Measurements from ENCODE around the gene NOSIP. TPM values are rescaled to one million over a fixed set of nuclear protein-coding genes. Genes with fewer than 3 reads are reported as not detected.

NOSIP gene
- polyA plus RNA-seq, 6 donors from 2014 or later: 89.5 to 136 (median 113) TPM

DNA sequence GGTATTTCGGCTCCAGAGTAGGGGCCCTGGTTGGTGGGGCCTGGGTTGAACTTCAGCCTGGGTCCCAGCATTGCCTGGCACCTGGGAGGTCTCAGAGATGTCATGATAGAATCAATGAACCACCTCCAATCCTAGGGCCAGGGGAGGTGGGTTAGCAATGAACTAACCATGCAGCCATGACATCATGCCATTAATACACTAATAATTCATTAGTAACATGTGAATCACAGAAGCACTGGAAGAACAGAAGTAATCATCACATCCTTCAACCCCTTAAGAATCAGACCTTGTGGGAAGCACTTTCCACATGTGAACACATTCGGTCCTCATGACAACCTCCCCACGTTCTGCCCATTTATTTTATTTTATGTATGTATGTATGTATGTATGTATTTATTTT is 6.9 kb downstream of the NOSIP start:
- H3K36me3 Mint-ChIP-seq: no peaks in the 10 kb centered on the region
- no peak for DNase-seq
- no peak overlapping the region for H3K4me3 Mint-ChIP-seq
- ATAC-seq (ENCODE audit: low read depth in 2 of 2): no peak
- H3K27me3 Mint-ChIP-seq: no peaks in the 10 kb centered on the region
- peaks cover 14 to 29% (median 23%) of the 10 kb centered on the region in 3 donors for H3K4me1 Mint-ChIP-seq
- H3K27ac Mint-ChIP-seq: peak overlapping the region in 1 of 6 donors; percentile 59
- H3K9me3 Mint-ChIP-seq: no peaks in the 10 kb centered on the region

DNA sequence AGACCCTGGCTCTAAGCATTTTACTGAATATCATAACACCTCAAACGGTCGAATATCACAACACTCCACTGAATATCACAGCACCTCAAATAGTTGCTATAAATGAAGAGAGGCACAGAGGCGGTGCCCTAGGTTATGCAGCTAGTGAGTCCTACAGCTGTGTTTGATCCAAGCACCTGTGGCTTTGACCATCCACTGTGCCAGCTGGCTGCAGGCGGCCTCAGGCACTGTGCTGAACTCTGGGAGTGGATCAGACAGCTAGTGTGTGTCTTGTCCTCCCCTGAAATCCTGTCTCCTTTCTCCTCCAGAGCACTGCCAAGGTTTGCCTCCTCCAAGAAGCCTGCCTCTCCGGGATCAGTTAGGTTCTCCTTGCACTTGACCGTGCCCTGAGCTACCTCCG is 7.3 kb downstream of the NOSIP start:
- Mint-ChIP-seq H3K4me3 (no peak overlapping the region), H3K27ac (peak overlapping the region in 1 of 6 donors; percentile 59), H3K27me3 (no peaks in the 10 kb centered on the region), H3K36me3 (no peaks in the 10 kb centered on the region), H3K4me1 (peaks cover 18 to 29% (median 26%) of the 10 kb centered on the region in 3 donors), H3K9me3 (no peaks in the 10 kb centered on the region)
- DNase-seq (no peak), ATAC-seq (ENCODE audit: low read depth in 2 of 2) (no peak)

DNA sequence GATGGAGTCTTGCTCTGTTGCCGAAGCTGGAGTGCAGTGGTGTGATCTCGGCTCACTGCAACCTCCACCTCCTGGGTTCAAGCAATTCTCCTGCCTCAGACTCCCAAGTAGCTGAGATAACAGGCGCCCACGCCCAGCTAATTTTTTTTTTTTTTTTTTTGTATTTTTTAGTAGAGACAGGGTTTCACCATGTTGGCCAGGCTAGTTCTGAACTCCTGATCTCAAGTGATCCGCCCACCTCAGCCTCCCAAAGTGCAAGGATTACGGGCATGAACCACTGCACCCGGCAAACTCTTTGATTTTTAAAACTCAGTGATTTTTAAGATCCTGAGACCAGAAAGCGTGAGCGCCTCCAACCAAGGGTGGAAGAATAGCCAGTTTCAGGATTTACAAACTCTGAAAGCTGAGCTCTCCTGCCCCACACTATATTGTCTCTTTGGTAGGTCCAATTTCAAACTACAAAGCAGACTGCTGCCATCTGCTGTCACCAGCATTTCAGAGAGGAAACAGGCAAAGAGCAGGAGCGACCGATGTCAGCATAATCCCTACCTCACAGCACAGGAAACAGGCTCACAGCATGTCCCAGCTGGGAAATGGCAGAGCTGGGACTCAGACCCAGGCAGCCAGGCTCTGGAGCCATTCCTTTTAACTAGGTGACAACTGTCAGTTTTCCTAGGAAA is 9.2 kb downstream of the NOSIP start:
- Mint-ChIP-seq H3K36me3 (no peaks in the 10 kb centered on the region), H3K27me3 (no peaks in the 10 kb centered on the region), H3K27ac (peak overlapping the region in 1 of 6 donors; percentile 14), H3K4me3 (no peak overlapping the region), H3K4me1 (peaks cover 17 to 29% (median 26%) of the 10 kb centered on the region in 3 donors), H3K9me3 (no peaks in the 10 kb centered on the region)
- no peak for DNase-seq
- ATAC-seq (ENCODE audit: low read depth in 2 of 2): no peak

DNA sequence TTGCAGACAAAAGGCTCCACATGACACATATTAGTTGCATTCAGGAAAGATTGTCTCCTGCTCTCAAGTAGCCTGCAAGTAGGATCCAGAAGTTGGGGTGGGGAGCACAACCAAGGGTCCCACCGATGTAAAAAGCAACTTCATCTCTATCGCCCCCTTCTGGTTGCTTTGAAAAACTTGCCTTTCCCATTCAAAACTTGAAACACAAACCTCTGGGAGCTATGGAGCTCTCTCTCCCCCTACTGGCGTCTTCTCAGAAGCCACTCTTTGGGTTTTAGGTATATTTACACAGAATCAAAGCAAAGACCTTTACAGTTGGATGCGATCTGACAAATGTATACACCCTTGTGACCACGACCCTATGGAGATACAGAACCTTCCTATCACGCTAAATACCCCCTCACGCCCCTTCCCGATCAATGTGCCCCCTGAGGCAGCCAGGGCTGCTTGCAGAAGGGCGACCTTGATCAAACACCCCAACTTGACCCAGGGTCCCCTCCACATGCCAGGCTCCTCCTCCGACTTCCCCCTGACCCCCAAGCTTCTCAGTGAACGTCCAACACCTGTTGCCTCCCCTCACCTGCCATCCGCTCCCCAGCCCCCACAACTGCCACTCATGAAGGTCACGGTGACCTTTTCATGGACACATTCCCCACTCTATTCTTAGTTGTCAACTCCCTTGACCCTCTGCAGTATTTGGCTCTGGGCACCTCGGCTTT is 10.1 kb downstream of the NOSIP start:
- Mint-ChIP-seq H3K27ac (peak overlapping the region in 4 of 6 donors; percentile 48 to 87 (median 64)), H3K36me3 (no peaks in the 10 kb centered on the region), H3K4me1 (peaks cover 18 to 35% (median 27%) of the 10 kb centered on the region in 3 donors), H3K27me3 (no peaks in the 10 kb centered on the region), H3K9me3 (no peaks in the 10 kb centered on the region), H3K4me3 (peak overlapping the region in 3 of 8 donors; percentile 4 to 60 (median 27))
- peak; percentile 81 to 88 for ATAC-seq (ENCODE audit: low read depth in 2 of 2)
- peak; percentile 73 for DNase-seq

DNA sequence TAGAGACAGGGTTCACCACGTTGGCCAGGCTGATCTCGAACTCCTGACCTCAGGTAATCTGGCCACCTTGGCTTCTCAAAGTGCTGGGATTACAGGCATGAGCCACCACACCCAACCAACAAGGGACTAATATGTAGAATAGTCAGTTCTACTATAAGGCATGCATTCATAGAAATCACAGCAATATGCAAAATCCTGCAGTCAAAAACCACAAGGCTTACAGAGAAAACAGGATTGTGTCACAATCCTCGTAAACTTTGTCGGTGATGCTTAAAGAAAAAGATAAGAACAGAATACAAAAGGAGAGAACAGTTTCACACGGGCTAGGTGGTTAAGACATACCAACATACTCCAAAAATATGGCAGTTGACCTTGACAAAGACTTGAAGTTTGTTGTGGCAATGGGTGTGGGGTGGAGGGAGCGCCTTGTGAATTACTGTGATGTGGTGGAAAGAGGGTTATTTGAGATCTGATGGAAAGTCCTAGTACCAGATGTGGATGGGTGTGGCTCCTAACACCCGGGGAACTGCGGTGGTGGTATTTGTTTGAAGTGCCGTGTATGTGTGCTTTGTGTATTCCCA is 12.4 kb downstream of the NOSIP start:
- H3K27me3 Mint-ChIP-seq: no peaks in the 10 kb centered on the region
- peak; percentile 23 to 46 for ATAC-seq (ENCODE audit: low read depth in 2 of 2)

DNA sequence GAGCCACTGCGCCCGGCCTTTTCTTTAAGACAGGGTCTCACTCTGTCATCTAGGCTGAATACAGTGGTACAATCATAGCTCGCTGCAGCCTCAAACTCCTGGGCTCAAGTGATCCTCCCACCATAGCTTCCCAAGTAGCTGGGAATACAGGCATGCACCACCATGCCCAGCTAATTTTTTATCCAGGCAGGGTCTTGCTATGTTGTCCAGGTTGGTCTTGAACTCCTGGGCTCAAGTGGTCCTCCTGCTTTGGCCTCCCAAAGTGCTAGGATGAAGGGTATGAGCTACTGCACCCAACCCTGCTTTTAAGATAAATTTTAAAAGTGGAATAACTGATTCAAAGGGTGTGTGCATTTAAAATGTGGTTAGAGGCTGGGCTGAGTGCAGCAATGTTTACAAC is 14.1 kb downstream of the NOSIP start:
- H3K4me3 Mint-ChIP-seq: no peak overlapping the region
- no peaks in the 10 kb centered on the region for H3K27me3 Mint-ChIP-seq
- peaks cover 32 to 48% (median 38%) of the 10 kb centered on the region in 3 donors for H3K4me1 Mint-ChIP-seq
- no peaks in the 10 kb centered on the region for H3K36me3 Mint-ChIP-seq
- DNase-seq (no peak), ATAC-seq (ENCODE audit: low read depth in 2 of 2) (no peak)
- H3K9me3 Mint-ChIP-seq: no peaks in the 10 kb centered on the region
- H3K27ac Mint-ChIP-seq: peak overlapping the region in 1 of 6 donors; percentile 32

More for the DNA sequence above, 12.4 kb downstream of the NOSIP start:
- Mint-ChIP-seq H3K27ac (peak overlapping the region in 4 of 6 donors; percentile 51 to 71 (median 68)), H3K4me3 (peak overlapping the region in 5 of 8 donors; percentile 7 to 72 (median 33)), H3K9me3 (no peaks in the 10 kb centered on the region), H3K4me1 (peaks cover 30 to 43% (median 32%) of the 10 kb centered on the region in 3 donors), H3K36me3 (no peaks in the 10 kb centered on the region)
- DNase-seq: no peak

- no peak for ATAC-seq (ENCODE audit: low read depth in 2 of 2)
- Mint-ChIP-seq H3K4me1 (peaks cover 37 to 53% (median 44%) of the 10 kb centered on the region in 3 donors), H3K9me3 (no peaks in the 10 kb centered on the region), H3K27ac (peak overlapping the region in 4 of 6 donors; percentile 21 to 45 (median 28)), H3K4me3 (peak overlapping the region in 2 of 8 donors; percentile 1 to 22), H3K27me3 (no peaks in the 10 kb centered on the region), H3K36me3 (no peaks in the 10 kb centered on the region)
- DNase-seq: no peak
These were observed 15.1 kb downstream of the NOSIP start for GRCh38 chr19:49565261-49565660.

- no peak for ATAC-seq (ENCODE audit: low read depth in 2 of 2)
- H3K9me3 Mint-ChIP-seq: no peaks in the 10 kb centered on the region
- DNase-seq: no peak
- H3K4me3 Mint-ChIP-seq: no peak overlapping the region
- H3K27me3 Mint-ChIP-seq: no peaks in the 10 kb centered on the region
- peak overlapping the region in 2 of 6 donors; percentile 45 to 74 for H3K27ac Mint-ChIP-seq
- peaks cover 40 to 54% (median 45%) of the 10 kb centered on the region in 3 donors for H3K4me1 Mint-ChIP-seq
- H3K36me3 Mint-ChIP-seq: no peaks in the 10 kb centered on the region
These were observed 15.7 kb downstream of the NOSIP start for GRCh38 chr19:49564616-49565045.

GRCh38 chr19:49560358-49560900 is 19.9 kb downstream of the NOSIP start:
- peak; percentile 21 for DNase-seq

GRCh38 chr19:49559928-49560327 is 20.4 kb downstream of the NOSIP start:
- Mint-ChIP-seq H3K27me3 (no peaks in the 10 kb centered on the region), H3K36me3 (peaks cover 5 to 8% of the 10 kb centered on the region in 2 donors), H3K4me1 (peaks cover 34 to 36% (median 35%) of the 10 kb centered on the region in 3 donors), H3K4me3 (peak overlapping the region in 6 of 8 donors; percentile 19 to 69 (median 54)), H3K27ac (peak overlapping the region in 5 of 6 donors; percentile 85 to 97 (median 90)), H3K9me3 (no peaks in the 10 kb centered on the region)
- ATAC-seq (ENCODE audit: low read depth in 2 of 2): no peak
- no peak for DNase-seq

More at GRCh38 chr19:49560358-49560900, 19.9 kb downstream of the NOSIP start:
- ATAC-seq (ENCODE audit: low read depth in 2 of 2): peak; percentile 70 to 74
- Mint-ChIP-seq H3K27ac (peak overlapping the region in 5 of 6 donors; percentile 85 to 97 (median 90)), H3K4me3 (peak overlapping the region in 6 of 8 donors; percentile 45 to 85 (median 68)), H3K27me3 (no peaks in the 10 kb centered on the region), H3K9me3 (no peaks in the 10 kb centered on the region), H3K36me3 (peaks cover 5 to 8% of the 10 kb centered on the region in 2 donors), H3K4me1 (peaks cover 36 to 39% (median 37%) of the 10 kb centered on the region in 3 donors)

- no peak for DNase-seq
- Mint-ChIP-seq H3K9me3 (no peaks in the 10 kb centered on the region), H3K27me3 (no peaks in the 10 kb centered on the region), H3K4me1 (peaks cover 34 to 36% (median 34%) of the 10 kb centered on the region in 3 donors), H3K27ac (peak overlapping the region in 3 of 6 donors; percentile 85 to 97 (median 90)), H3K36me3 (peaks cover 5 to 8% of the 10 kb centered on the region in 2 donors), H3K4me3 (peak overlapping the region in 3 of 8 donors; percentile 19 to 54 (median 54))
- ATAC-seq (ENCODE audit: low read depth in 2 of 2): no peak
These were observed 20.9 kb downstream of the NOSIP start for GRCh38 chr19:49559443-49559842.

- H3K36me3 Mint-ChIP-seq: peaks cover 5 to 8% of the 10 kb centered on the region in 2 donors
- H3K27me3 Mint-ChIP-seq: no peaks in the 10 kb centered on the region
- H3K4me3 Mint-ChIP-seq: no peak overlapping the region
- peaks cover 32 to 37% (median 35%) of the 10 kb centered on the region in 3 donors for H3K4me1 Mint-ChIP-seq
- ATAC-seq (ENCODE audit: low read depth in 2 of 2) (no peak), DNase-seq (no peak)
- H3K27ac Mint-ChIP-seq: no peak overlapping the region
- no peaks in the 10 kb centered on the region for H3K9me3 Mint-ChIP-seq
These were observed 21.8 kb downstream of the NOSIP start for GRCh38 chr19:49558591-49558990.

Measured in naive B cell (primary cell).